Lower leg skin (tissue), 3 donors: ENCODE results near the gene WFDC2.

Experiments
- CTCF ChIP-seq, 3 donors: fragments of 450-650 bp; IDR thresholded peaks; one replicate each; pipeline ENCODE4 v1.5.1; 2016; ENCODE audit warnings: antibody characterized with exemption in 3 of 3, mild to moderate bottlenecking in 3 of 3, moderate library complexity in 2 of 3
- POLR2A ChIP-seq, 2 donors: fragments of 450-650 bp; IDR thresholded peaks; one replicate each; pipeline ENCODE4 v1.6.1; 2016 to 2017; ENCODE audit warnings: antibody characterized with exemption in 2 of 2, mild to moderate bottlenecking in 1 of 2, moderate library complexity in 1 of 2

GRCh38 chr20:45497971-45498494, 28.5 kb downstream of the WFDC2 start:
- TF ChIP-seq CTCF (IDR thresholded peaks at IDR 0.05) = no peak
- TF ChIP-seq POLR2A (IDR thresholded peaks at IDR 0.05) = no peak
